HCT116 (cell line): ENCODE measurements around the gene MS4A4E. TPM values are rescaled to one million over a fixed set of nuclear protein-coding genes. Genes with fewer than 3 reads are reported as not detected.

Experiments used
- ATAC-seq: fragments of 200-7000 bp; cut with Tn5 transposase; 2 replicates; pipeline ENCODE4 v1.9.1; 2020; ENCODE audit warnings: mild to moderate bottlenecking, moderate library complexity
- BruUV-seq: library from RNA; stranded (reverse); fragments of 400-500 nt; replicated peaks from 2 replicates; lab custom pipeline; 2021; lab: Mats Ljungman, UMichigan
- CTCF ChIA-PET: fragments of 300-600 bp; sonication (Branson Sonifier 250); formaldehyde crosslinking; loops from one replicate; lab custom pipeline; 2021; ENCODE audit warnings: antibody characterized with exemption; lab: Charles Lee
- POLR2A ChIA-PET: fragments of 300-600, 350-600 bp; sonication (Branson Sonifier 250); formaldehyde crosslinking; loops from one replicate; lab custom pipeline; 2021; ENCODE audit warnings: antibody characterized with exemption; lab: Charles Lee
- RAD21 ChIA-PET, 2 experiments: fragments of 300-600 bp; sonication (Branson Sonifier 250); formaldehyde crosslinking; loops; one replicate each; lab custom pipeline; 2023; ENCODE audit warnings: low total read pairs in 2 of 2; ENCODE audit not compliant: uncharacterized antibody in 2 of 2, unreplicated experiment in 2 of 2, low non-redundant PET in 1 of 2; lab: Charles Lee
- DNase-seq: peaks from one replicate; pipeline ENCODE4 v3.0.0-alpha.2; 2010; ENCODE audit warnings: low read depth, low spot score
- H2AFZ ChIP-seq: fragments of 200-600 bp; shearing (Covaris generic), sonication (generic); 2 replicates; pipeline ENCODE4 v1.6.1; 2017; ENCODE audit warnings: low read depth, mixed run types, mixed read lengths, antibody characterized with exemption, low read length; ENCODE audit not compliant: poor library complexity, severe bottlenecking
- H3K27ac ChIP-seq: 2 replicates; pipeline ENCODE4 v1.5.1; 2012; ENCODE audit warnings: low read depth, low read length
- H3K27me3 ChIP-seq: fragments of 200-600 bp; sonication (generic); 2 replicates; pipeline ENCODE4 v1.6.1; 2016; ENCODE audit warnings: mixed run types, low read length, mixed read lengths; ENCODE audit not compliant: insufficient read depth
- H3K36me3 ChIP-seq, 2 experiments: fragments of 200-500 bp in 1 of 2; fragments of 200-600 bp in 1 of 2; sonication (Bioruptor generic) in 1 of 2; sonication (generic) in 1 of 2; 2 replicates each; pipeline versions ENCODE4 v1.5.1 to v1.6.1; 2014 to 2016; ENCODE audit warnings: low read length in 2 of 2, inconsistent platforms in 1 of 2, mixed read lengths in 1 of 2, mixed run types in 1 of 2; ENCODE audit not compliant: insufficient read depth in 2 of 2, control insufficient read depth in 1 of 2
- H3K4me1 ChIP-seq, 2 experiments: fragments of 200-600 bp in 1 of 2; sonication (generic) in 1 of 2; 2 replicates each; pipeline versions ENCODE4 v1.5.1 to v1.6.1; 2012 to 2017; ENCODE audit warnings: low read length in 2 of 2, inconsistent platforms in 1 of 2, mild to moderate bottlenecking in 1 of 2, mixed read lengths in 1 of 2, mixed run types in 1 of 2, moderate library complexity in 1 of 2; ENCODE audit not compliant: insufficient read depth in 2 of 2, control insufficient read depth in 1 of 2
- H3K4me2 ChIP-seq: fragments of 200-600 bp; sonication (generic); 2 replicates; pipeline ENCODE4 v1.6.1; 2017; ENCODE audit warnings: mixed run types, low read length, mixed read lengths
- H3K4me3 ChIP-seq, 2 experiments: fragments of 200-600 bp in 1 of 2; sonication (generic) in 1 of 2; replicated peaks in 1 of 2; 2 replicates each; pipeline ENCODE4 v1.5.1; 2011 to 2016; ENCODE audit warnings: low read length in 2 of 2, control low read depth in 1 of 2, low read depth in 1 of 2, mild to moderate bottlenecking in 1 of 2, mixed read lengths in 1 of 2, mixed run types in 1 of 2
- H3K79me2 ChIP-seq: fragments of 200-600 bp; sonication (generic); 2 replicates; pipeline ENCODE4 v1.6.1; 2017; ENCODE audit warnings: mild to moderate bottlenecking, mixed run types, low read length, moderate library complexity, mixed read lengths; ENCODE audit not compliant: insufficient read depth
- H3K9ac ChIP-seq: fragments of 200-600 bp; sonication (generic); 2 replicates; pipeline ENCODE4 v1.6.1; 2016; ENCODE audit warnings: low read length, mixed read lengths
- H3K9me2 ChIP-seq: fragments of 200-600 bp; sonication (generic), shearing (Covaris generic); 2 replicates; pipeline ENCODE4 v1.6.1; 2017; ENCODE audit warnings: mixed run types, mild to moderate bottlenecking, moderate library complexity; ENCODE audit not compliant: insufficient read depth
- H3K9me3 ChIP-seq, 2 experiments: fragments of 200-500 bp in 1 of 2; fragments of 200-600 bp in 1 of 2; sonication (Bioruptor generic) in 1 of 2; sonication (generic) in 1 of 2; 2 replicates each; pipeline ENCODE4 v1.6.1; 2014 to 2017; ENCODE audit warnings: low read length in 2 of 2, mixed read lengths in 2 of 2, inconsistent platforms in 1 of 2, low read depth in 1 of 2, mild to moderate bottlenecking in 1 of 2, mixed run types in 1 of 2, moderate library complexity in 1 of 2; ENCODE audit not compliant: control insufficient read depth in 1 of 2, insufficient read depth in 1 of 2
- H4K20me1 ChIP-seq: fragments of 200-600 bp; sonication (generic), shearing (Covaris generic); 2 replicates; pipeline ENCODE4 v1.6.1; 2017; ENCODE audit warnings: mixed run types, mild to moderate bottlenecking, moderate library complexity; ENCODE audit not compliant: insufficient read depth
- ATF3 ChIP-seq: IDR thresholded peaks from 2 replicates; pipeline ENCODE4 v1.6.1; 2012
- CBX3 ChIP-seq: IDR thresholded peaks from 2 replicates; pipeline ENCODE4 v1.6.1; 2012; ENCODE audit warnings: low read depth
- CEBPB ChIP-seq: IDR thresholded peaks from 2 replicates; pipeline ENCODE4 v1.6.1; 2012; ENCODE audit warnings: low read depth
- CTCF ChIP-seq, 3 experiments: fragments of 200-600 bp in 1 of 3; sonication (generic) in 1 of 3; IDR thresholded peaks in 2 of 3; conservative IDR thresholded peaks in 1 of 3; 2 replicates each; pipeline ENCODE4 v1.5.1; 2012 to 2017; ENCODE audit warnings: low read depth in 2 of 3, low read length in 2 of 3, antibody characterized with exemption in 1 of 3, borderline replicate concordance in 1 of 3, control low read depth in 1 of 3, mild to moderate bottlenecking in 1 of 3, mixed read lengths in 1 of 3, mixed run types in 1 of 3, moderate library complexity in 1 of 3; ENCODE audit not compliant: insufficient read depth in 1 of 3
- EGR1 ChIP-seq: IDR thresholded peaks from 2 replicates; pipeline ENCODE4 v1.6.1; 2012; ENCODE audit warnings: low read depth
- ELF1 ChIP-seq: IDR thresholded peaks from 2 replicates; pipeline ENCODE4 v1.6.1; 2012; ENCODE audit warnings: low read depth, borderline replicate concordance
- EZH2 ChIP-seq: fragments of 200-600 bp; sonication (generic); IDR thresholded peaks from 2 replicates; pipeline ENCODE4 v1.6.1; 2017; ENCODE audit warnings: antibody characterized with exemption, mixed run types
- EZH2phosphoT487 ChIP-seq: fragments of 200-600 bp; IDR thresholded peaks from 2 replicates; pipeline ENCODE4 v1.6.1; 2018; ENCODE audit warnings: antibody characterized with exemption, borderline replicate concordance
- FOSL1 ChIP-seq: IDR thresholded peaks from 2 replicates; pipeline ENCODE4 v1.6.1; 2012; ENCODE audit warnings: low read depth
- MAX ChIP-seq: IDR thresholded peaks from 2 replicates; pipeline ENCODE4 v1.6.1; 2012
- POLR2A ChIP-seq: IDR thresholded peaks from 2 replicates; pipeline ENCODE4 v1.7.0; 2011; ENCODE audit warnings: borderline replicate concordance; ENCODE audit not compliant: insufficient read depth, insufficient read length; ENCODE audit errors: extremely low read depth
- POLR2AphosphoS5 ChIP-seq: IDR thresholded peaks from 2 replicates; pipeline ENCODE4 v1.6.1; 2011; ENCODE audit warnings: mild to moderate bottlenecking, low read depth, low read length, moderate library complexity
- RAD21 ChIP-seq: IDR thresholded peaks from 2 replicates; pipeline ENCODE4 v1.6.1; 2012; ENCODE audit warnings: low read depth, mild to moderate bottlenecking
- REST ChIP-seq: IDR thresholded peaks from 2 replicates; pipeline ENCODE4 v1.6.1; 2012; ENCODE audit warnings: low read depth
- SIN3A ChIP-seq: IDR thresholded peaks from 2 replicates; pipeline ENCODE4 v1.6.1; 2012; ENCODE audit warnings: low read depth
- SP1 ChIP-seq: IDR thresholded peaks from 2 replicates; pipeline ENCODE4 v1.6.1; 2012; ENCODE audit warnings: low read depth
- SRF ChIP-seq: IDR thresholded peaks from 2 replicates; pipeline ENCODE4 v1.6.1; 2012; ENCODE audit warnings: low read depth
- ZBTB33 ChIP-seq: IDR thresholded peaks from 2 replicates; pipeline ENCODE4 v1.6.1; 2011; ENCODE audit warnings: mild to moderate bottlenecking, low read length, moderate library complexity; ENCODE audit not compliant: insufficient replicate concordance; ENCODE audit errors: extremely low read depth
- ZFX ChIP-seq: fragments of 450-650 bp; IDR thresholded peaks from 2 replicates; pipeline ENCODE4 v1.6.1; 2017
- ZNF274 ChIP-seq: fragments of 200-500 bp; sonication (Bioruptor generic); IDR thresholded peaks from 2 replicates; pipeline ENCODE4 v1.6.1; 2014; ENCODE audit warnings: mild to moderate bottlenecking, low read depth, low read length, inconsistent platforms
- intact Hi-C: fragments of 100-400 bp; cut with micrococcal nuclease; formaldehyde crosslinking; loops from 2 replicates; pipeline ENCODE4 v1.10.0; 2022
- total RNA-seq: library from RNA; stranded (reverse); gene quantifications from one replicate; pipeline ENCODE4 v1.2.1, GENCODE V29; 2021; ENCODE audit not compliant: unreplicated experiment

MS4A4E gene
- total RNA-seq, 1 experiment from 2014 or later = not detected

GRCh38 chr11:60161766-60162165, 81.2 kb downstream of the MS4A4E start (continued):
- TF ChIP-seq CEBPB (no peak), RAD21 (no peak)

GRCh38 chr11:60161107-60161506, 81.8 kb downstream of the MS4A4E start:
- ChIA-PET RAD21 (no interaction called here), CTCF (no interaction called here), POLR2A (no interaction called here)
- Histone ChIP-seq H3K79me2 (no peaks in the 10 kb centered on the region), H3K4me1 (no peaks in the 10 kb centered on the region), H4K20me1 (no peaks in the 10 kb centered on the region), H3K4me3 (no peak overlapping the region), H3K9me2 (no peaks in the 10 kb centered on the region), H3K36me3 (no peaks in the 10 kb centered on the region), H3K9me3 (no peaks in the 10 kb centered on the region), H2AFZ (no peak overlapping the region), H3K4me2 (no peak overlapping the region), H3K9ac (no peak overlapping the region), H3K27me3 (no peaks in the 10 kb centered on the region), H3K27ac (no peak overlapping the region)
- BruUV-seq = no TSS peak
- intact Hi-C loops = no loop called here
- DNase-seq (no peak), ATAC-seq (no peak)
- TF ChIP-seq RAD21 (no peak), ELF1 (no peak), EZH2phosphoT487 (no peak), ZBTB33 (no peak), POLR2AphosphoS5 (no peak), CTCF (IDR thresholded peaks at IDR 0.05 in 2 of 3, conservative IDR thresholded peaks at IDR 0.05 in 1 of 3; ENCODE audit: borderline replicate concordance in 1 of 3, insufficient read depth in 1 of 3, low read depth in 2 of 3, low read length in 2 of 3) (no peak), POLR2A (no peak), EZH2 (no peak), CBX3 (no peak), ZFX (no peak), SIN3A (no peak), ATF3 (no peak), CEBPB (no peak), SRF (no peak), FOSL1 (no peak), MAX (no peak), SP1 (no peak), REST (no peak), EGR1 (no peak), ZNF274 (no peak)
